Endometrium (tissue), 2 donors: ENCODE data around the gene EMILIN2.
"Not testable (repeated sequence)": the region's sequence is repeated elsewhere in the genome, so short reads cannot be mapped to it uniquely, and the experiment has no call there.

Experiments
- FAIRE-seq: peaks from 2 replicates; lab custom pipeline; 2012; peaks lifted over from hg19 to GRCh38; lab: Jason Lieb, UNC
- donor health status: control.
- donor health status: control.

Gene EMILIN2

DNA sequence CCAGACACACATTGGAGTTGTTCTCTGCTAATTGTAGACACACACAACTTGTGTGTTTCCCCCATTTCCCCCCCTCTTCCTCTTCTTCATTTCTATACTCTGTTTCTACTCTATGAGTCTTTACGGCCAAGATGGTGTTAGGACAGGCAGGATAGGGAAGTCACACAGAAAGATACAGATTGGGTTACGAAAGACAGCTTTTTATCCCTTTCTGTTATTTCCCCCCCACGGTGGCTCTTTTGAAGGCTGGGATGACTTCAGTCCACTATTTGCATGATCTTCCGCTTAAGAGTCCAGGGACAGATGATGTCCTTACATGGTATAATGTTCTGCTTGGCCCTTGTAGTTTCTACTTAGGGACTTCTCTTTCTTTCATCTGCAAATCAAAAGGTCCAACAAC is 1.6 kb upstream of the EMILIN2 start:
- FAIRE-seq: no peak

DNA sequence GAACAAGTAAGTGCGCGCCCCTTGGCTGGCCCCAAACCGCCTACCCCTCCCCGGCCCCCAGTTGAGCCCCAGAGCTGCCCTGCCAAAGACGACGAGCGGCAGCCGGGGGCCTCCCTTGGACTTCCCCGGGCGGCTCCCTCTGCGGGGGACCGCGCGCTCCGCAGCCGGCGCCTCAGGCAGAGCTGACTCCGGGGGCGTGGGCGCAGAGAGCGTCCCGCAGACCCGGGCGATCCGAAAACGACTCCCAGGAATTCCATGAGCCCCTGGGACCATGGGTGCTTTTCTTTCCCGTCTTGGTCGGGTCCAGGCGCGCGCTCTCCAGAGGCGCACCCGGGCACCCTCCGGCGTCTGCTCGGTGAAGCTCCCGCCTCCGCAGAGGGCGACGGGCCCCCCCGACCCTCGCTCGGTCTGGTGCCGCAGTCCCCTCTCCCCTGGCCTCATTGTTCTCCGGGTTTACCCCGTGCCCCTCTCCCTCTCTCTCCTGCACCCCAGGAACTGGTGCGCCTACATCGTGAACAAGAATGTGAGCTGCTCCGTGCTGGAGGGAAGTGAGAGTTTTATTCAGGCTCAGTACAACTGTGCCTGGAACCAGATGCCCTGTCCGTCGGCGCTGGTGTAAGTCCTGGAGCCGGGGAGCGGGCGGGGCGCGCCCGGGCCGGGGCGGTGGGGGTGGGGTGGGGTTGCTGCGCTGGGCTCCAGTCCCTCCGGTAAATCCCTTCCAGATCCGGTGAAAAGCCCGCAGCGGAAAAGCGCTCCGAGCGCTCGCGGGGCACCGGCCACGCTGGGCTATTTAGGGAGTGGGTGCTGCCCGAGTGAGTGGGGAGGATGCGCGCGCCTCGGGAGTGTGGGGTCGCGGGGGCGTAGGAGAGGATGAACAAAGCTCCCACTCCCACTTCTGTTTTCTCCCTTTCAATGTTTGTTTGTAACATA is 776 bp downstream of the EMILIN2 start:
- FAIRE-seq: no peak

DNA sequence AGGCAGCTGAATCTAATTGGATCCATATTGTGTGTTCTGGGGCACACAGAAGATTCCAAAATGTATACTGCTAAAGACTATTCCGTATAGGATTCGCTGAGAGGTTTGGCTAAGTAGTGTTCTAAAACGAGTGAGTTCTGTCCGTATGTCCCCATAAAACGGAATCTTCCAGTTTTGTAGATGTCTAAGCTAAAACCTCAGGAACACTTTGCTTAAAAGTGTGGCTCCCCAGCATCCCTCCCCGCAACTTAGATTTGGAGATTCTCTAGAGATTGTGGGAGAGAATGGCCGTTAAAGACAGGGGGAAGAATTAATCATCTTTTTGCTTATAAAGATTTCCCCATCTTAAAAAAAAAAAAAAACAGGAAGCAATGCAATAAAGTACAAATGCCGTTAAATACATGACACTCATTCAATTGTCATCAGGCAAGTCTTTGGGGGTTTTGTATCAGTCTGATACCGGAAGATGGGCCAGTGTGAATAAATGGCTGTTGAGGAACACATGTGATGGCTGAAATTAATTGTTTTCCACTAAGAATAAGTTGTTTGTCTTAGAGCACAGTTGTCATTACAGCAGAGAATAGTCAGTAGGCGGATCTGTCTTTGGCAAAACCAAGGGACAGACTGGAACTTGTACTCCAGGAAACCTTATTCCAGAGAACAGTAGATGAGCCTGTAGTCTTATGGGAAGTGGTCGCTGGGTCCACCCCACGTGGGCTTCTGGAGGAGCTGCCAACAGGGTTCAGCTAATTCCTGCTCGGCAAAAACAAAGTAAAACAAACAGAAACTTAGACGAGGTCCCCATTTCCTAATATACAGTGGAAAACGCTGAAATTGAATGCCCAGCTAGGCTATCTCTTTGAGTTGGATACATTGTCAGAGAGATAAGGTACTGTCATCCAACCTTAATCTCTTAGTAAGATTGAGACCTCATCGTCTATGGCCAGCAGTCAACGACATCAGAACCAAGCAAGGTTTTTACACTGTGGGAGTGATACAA is 1.7 kb downstream of the EMILIN2 start:
- no peak for FAIRE-seq

GRCh38 chr18:2850816-2851215 is 4.0 kb downstream of the EMILIN2 start:
- no peak for FAIRE-seq

GRCh38 chr18:2851771-2852170 is 5.0 kb downstream of the EMILIN2 start:
- no peak for FAIRE-seq

DNA sequence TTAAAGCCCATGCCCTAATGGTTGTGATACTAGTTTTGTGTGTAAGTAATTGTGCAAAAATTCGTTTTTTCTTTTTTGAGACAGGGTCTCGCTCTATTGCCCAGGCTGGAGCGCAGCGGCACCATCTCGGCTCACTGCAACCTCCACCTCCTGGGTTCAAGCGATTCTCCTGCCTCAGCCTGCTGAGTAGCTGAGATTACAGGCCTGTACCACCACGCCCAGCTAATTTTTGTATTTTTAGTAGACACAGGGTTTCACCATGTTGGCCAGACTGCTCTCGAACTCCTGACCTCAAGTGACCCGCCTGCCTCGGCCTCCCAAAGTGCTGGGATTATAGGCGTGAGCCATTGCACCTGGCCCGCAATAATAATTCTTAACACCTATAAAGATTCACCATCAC is 5.7 kb downstream of the EMILIN2 start:
- not testable (repeated sequence) for FAIRE-seq

- no peak for FAIRE-seq
These were observed 6.5 kb downstream of the EMILIN2 start for GRCh38 chr18:2853173-2853925.

DNA sequence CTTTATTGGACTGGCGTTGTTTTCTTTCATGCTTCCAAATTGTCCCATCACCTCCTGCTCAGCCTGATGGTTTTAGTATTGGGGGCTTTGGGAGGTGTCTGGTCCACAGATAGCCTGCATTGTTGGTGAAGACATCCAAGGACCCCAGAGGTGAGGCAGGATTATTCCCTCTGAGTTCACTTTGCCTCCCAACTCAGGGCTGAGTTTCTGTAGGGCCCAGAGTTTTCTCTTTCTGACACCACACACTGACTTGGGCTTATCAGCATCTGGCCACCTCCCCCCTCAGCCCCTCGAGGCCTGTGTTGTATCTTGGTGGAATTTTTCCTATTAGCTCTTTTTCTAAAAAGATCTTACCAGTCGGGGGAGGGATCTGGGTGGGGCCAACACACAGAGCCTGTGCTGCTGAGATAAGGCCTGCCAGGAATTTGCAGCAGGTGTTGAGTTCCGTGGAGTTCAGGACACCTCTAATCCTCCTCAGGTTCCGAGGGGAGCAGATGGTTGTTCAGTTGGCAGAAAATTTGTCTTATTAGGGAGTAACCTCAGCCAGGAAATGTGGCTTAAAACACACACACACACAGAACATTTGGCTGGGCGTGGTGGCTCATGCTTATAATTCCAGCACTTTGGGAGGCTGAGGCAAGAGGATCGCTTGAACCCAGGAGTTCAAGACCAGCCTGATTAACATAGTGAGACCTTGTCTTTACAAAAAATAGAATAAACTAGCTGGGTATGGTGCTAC is 7.3 kb downstream of the EMILIN2 start:
- FAIRE-seq: no peak

DNA sequence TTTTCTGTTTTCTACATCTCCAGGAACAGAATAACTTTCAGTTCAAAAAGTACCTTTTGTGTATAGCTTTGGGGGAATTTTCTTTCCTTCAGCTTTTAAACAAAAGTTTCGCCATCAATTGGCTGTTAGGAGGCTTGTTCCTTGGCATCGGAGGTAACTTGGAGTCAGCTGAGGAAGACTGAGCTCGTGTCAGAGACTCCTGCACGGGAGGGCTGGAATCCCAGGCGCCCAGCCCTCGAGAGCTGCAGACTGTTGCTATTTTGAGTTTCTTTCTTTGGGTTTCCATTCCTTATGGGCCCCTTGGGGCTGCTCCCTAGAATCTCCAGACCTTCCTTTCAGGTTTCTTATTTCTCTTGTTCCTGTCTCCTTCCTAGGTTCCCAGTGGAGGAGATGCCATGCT is 8.1 kb downstream of the EMILIN2 start:
- FAIRE-seq: no peak

DNA sequence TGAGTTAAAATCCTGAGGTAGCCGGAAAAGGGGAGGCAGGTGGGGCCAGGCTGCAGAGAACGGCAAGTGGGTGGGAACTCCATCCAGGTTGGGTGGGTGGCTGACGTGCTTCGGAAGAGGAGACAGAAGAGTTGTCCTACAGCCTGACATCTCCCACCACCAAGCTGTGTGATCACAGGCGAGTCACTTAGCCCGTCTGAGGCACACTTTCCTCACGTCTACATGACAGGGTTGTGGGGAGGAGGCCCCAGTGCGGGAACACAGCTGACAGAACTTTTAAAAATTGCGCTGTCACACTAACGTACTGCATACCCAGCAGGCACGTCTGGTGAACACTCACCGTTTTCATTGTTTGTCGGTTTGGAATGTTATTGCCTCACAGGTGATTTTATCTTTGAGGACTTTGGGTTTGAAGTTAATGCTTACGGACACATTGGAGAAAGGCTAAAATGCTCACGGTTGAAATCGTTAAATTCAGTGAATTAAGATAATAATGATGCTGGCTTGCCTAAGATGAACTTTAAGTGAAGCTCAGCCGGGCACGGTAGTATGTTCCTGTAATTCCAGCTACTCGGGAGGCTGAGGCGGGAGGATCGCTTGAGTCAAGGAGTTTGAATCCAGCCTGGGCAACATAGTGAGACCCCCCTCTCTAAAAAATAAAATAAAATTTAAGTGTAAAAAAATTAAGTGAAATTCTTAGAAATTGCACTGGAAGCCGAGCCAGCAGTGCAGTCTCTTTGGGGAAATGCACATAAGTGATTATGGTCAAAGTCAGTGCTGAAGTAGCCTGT is 8.9 kb downstream of the EMILIN2 start:
- no peak for FAIRE-seq

DNA sequence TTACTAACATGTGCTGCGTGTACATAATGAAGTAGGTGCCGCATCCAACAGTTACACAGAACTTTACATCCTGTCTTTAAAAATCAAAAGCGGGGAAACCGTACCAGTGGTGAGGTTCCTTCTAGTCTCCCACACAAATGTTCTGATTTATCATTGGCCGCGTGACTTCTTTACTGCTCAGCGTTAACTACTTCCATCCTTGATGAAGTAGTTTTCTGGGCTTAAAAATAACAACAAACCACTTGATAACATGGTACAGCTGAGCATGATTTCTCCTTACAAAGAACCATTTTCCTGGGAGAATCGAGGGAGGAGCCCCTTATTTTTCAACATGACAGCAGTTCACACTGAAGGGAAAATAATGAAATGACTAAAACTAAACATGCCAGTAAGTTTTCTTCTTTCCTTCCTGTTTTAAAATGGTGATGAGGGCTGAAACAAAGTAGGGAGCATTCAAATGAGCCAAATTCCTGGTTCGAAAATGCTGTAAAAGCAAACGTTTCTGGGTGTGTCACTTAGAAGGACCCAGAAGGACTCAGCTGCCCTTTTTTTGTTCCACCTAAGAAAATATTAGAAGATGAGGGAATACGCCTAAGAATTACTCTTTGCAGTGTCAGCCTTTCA is 9.9 kb downstream of the EMILIN2 start:
- FAIRE-seq: peak; percentile 58

DNA sequence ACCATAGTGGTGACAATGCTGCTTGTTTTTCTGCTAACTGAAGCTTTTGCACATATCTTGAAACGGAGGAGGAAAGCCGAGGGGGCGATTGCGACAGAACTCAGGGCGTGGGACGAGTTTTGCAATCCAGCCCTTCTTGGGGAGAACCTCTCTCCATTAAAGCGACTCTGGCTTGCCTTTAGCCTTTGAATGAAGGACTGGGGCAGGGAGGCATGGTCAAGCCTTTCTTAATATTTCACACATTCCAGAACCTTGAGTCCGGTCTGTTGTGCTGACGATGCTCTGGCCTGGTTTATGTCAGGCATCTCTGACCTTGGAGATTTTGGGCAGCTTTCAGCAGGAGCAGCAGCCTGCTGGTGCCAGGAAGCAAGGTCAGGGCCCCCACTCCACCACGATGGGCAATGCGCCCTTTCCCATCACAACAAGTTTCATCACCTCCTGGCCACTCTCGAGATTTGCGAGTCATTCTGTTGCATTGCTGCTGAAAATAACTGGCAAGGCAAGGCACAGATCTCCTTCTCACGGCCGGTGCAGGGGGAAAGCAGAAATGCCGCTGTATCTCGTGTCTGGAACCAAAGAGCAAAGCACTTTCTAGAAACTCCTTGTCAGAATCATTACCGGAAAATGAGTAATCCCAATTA is 10.8 kb downstream of the EMILIN2 start:
- FAIRE-seq: no peak

GRCh38 chr18:2860397-2860796 is 13.6 kb downstream of the EMILIN2 start:
- FAIRE-seq: not testable (repeated sequence)

DNA sequence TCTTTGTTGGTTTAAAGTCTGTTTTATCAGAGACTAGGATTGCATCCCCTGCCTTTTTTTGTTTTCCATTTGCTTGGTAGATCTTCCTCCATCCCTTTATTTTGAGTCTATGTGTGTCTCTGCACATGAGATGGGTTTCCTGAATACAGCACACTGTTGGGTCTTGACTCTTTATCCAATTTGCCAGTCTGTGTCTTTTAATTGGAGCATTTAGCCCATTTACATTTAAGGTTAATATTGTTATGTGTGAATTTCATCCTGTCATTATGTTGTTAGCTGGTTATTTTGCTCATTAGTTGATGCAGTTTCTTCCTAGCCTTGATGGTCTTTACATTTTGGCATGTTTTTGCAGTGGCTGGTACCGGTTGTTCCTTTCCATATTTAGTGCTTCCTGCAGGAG is 17.2 kb downstream of the EMILIN2 start:
- FAIRE-seq: not testable (repeated sequence)

DNA sequence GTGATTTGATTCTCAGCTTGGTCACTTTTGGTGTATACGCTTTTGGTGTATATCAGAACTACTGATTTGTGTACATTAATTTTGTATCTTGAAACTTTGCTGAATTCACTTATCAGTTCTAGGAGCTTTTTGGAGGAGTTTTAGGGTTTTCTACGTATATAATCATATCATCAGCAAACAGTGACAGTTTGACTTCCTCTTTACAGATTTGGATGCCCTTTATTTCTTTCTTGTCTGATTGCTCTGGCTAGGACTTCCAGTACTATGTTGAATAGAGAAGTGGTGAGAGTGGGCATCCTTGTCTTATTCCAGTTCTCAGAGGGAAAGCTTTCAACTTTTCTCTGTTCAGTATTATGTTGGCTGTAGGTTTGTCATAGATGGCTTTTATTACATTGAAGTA is 19.7 kb downstream of the EMILIN2 start:
- FAIRE-seq: not testable (repeated sequence)

- FAIRE-seq: no peak
These were observed 22.4 kb downstream of the EMILIN2 start for GRCh38 chr18:2869207-2869606.

GRCh38 chr18:2871111-2871720 is 24.4 kb downstream of the EMILIN2 start:
- FAIRE-seq: no peak

DNA sequence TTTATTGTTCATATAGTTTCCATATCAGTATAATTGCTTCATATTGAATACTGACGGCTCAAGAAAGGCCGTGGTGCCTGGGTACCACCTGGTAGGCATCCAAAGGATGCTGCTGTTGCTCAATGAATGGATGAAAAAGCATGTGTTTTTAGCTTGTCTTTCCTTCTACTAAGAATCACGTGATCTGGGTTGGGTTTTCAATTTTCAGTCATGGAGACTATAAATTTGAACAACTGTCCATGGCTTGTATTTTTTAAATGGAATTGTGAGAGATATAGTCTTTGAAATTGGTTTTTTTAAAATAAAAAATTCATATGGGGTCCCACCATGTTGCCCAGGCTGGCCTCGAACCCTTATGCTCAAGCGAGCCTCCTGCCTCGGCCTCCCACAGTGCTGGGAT is 25.3 kb downstream of the EMILIN2 start:
- FAIRE-seq: no peak

DNA sequence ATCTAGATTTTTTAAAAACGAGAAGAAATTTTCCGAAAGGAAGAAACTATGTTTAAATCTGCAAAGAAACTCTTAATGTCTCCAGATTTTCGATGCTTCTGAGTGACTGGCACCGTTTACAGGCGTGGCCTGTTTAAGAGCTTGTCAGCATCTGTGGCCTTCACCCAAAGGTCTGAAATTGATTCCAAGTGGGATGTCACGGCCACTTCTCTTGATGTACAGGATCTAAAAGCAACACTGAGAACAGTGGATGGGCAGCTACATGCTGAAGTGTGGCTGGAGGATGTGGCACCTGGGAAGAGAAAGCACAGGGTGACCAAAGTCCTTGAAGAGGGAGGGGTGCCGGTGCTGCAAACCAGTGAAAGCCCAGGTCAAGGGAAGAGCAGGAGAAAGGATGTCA is 28.0 kb downstream of the EMILIN2 start:
- no peak for FAIRE-seq
